Endothelial cell of umbilical vein (primary cell): Measurements from ENCODE around the gene SH3TC1. TPM values are rescaled to one million over a fixed set of nuclear protein-coding genes. Genes with fewer than 3 reads are reported as not detected.

ENCODE experiments used
- BruUV-seq: library from RNA; stranded (reverse); fragments of 400-500 nt; replicated peaks from 2 replicates; lab custom pipeline; 2021; lab: Mats Ljungman, UMichigan
- CTCF ChIA-PET: fragments of 300-600, 350-600 bp; sonication (Branson Sonifier 250); formaldehyde crosslinking; loops from one replicate; lab custom pipeline; 2021; ENCODE audit warnings: antibody characterized with exemption, inconsistent platforms; lab: Charles Lee
- POLR2A ChIA-PET: fragments of 300-600, 350-600 bp; sonication (Branson Sonifier 250); formaldehyde crosslinking; loops from one replicate; lab custom pipeline; 2021; ENCODE audit warnings: antibody characterized with exemption, inconsistent platforms; lab: Charles Lee
- DNase-seq: peaks from one replicate; pipeline ENCODE4 v3.0.0-alpha.2; 2011; ENCODE audit warnings: low read depth, low spot score
- FAIRE-seq: peaks from 2 replicates; lab custom pipeline; 2011; peaks lifted over from hg19 to GRCh38; lab: Jason Lieb, UNC
- H2AFZ ChIP-seq: 2 replicates; pipeline ENCODE4 v1.6.0; 2012; ENCODE audit warnings: low read depth, low read length, control low read depth, inconsistent platforms
- H3K27ac ChIP-seq: 2 replicates; pipeline ENCODE4 v1.5.1; 2011; ENCODE audit warnings: low read depth, mild to moderate bottlenecking, control low read depth, low read length, moderate library complexity; ENCODE audit not compliant: insufficient read depth
- H3K27me3 ChIP-seq, 2 experiments: 2 replicates each; pipeline versions ENCODE4 v1.6.0 to v1.6.1; 2011; ENCODE audit warnings: low read length in 2 of 2, mixed read lengths in 1 of 2; ENCODE audit not compliant: control insufficient read depth in 2 of 2, insufficient read depth in 2 of 2
- H3K36me3 ChIP-seq, 2 experiments: 2 replicates in 1 of 2; 3 replicates in 1 of 2; pipeline ENCODE4 v1.5.1; 2011; ENCODE audit warnings: low read length in 2 of 2, mild to moderate bottlenecking in 1 of 2, moderate library complexity in 1 of 2; ENCODE audit not compliant: control insufficient read depth in 2 of 2, insufficient read depth in 2 of 2; ENCODE audit errors: extremely low read depth in 1 of 2
- H3K4me1 ChIP-seq: 3 replicates; pipeline ENCODE4 v1.5.1; 2011; ENCODE audit warnings: mild to moderate bottlenecking, low read length; ENCODE audit not compliant: control insufficient read depth, insufficient read depth; ENCODE audit errors: extremely low read depth
- H3K4me2 ChIP-seq: 2 replicates; pipeline ENCODE4 v1.6.1; 2011; ENCODE audit warnings: low read length, control low read depth, mixed read lengths; ENCODE audit not compliant: insufficient read depth
- H3K4me3 ChIP-seq, 3 experiments: fragments of 200-600 bp in 1 of 3; sonication (generic), shearing (Covaris generic) in 1 of 3; replicated peaks in 1 of 3; 2 replicates each; pipeline ENCODE4 v1.5.1; 2011 to 2016; ENCODE audit warnings: control low read depth in 3 of 3, low read length in 3 of 3, mild to moderate bottlenecking in 2 of 3, inconsistent platforms in 1 of 3, low read depth in 1 of 3, moderate library complexity in 1 of 3; ENCODE audit not compliant: insufficient read depth in 1 of 3
- H3K79me2 ChIP-seq: 2 replicates; pipeline ENCODE4 v1.6.0; 2012; ENCODE audit warnings: low read length, inconsistent platforms; ENCODE audit not compliant: control insufficient read depth, insufficient read depth
- H3K9ac ChIP-seq: replicated peaks from 2 replicates; pipeline ENCODE3; 2011; ENCODE audit warnings: low read length, control low read depth; ENCODE audit not compliant: insufficient read depth; ENCODE audit errors: extremely low read depth
- H3K9me1 ChIP-seq: replicated peaks from 3 replicates; pipeline ENCODE4 v1.6.0; 2011; ENCODE audit warnings: mild to moderate bottlenecking, low read length; ENCODE audit not compliant: control insufficient read depth, insufficient read depth; ENCODE audit errors: extremely low read depth
- H3K9me3 ChIP-seq: replicated peaks from 2 replicates; pipeline ENCODE4 v1.5.1; 2012; ENCODE audit warnings: low read length, inconsistent platforms; ENCODE audit not compliant: control insufficient read depth, insufficient read depth
- H4K20me1 ChIP-seq: replicated peaks from 2 replicates; pipeline ENCODE3; 2011; ENCODE audit warnings: mild to moderate bottlenecking, low read length; ENCODE audit not compliant: control insufficient read depth, insufficient read depth; ENCODE audit errors: extremely low read depth
- EZH2 ChIP-seq: IDR thresholded peaks from 2 replicates; pipeline ENCODE4 v1.6.1; 2012; ENCODE audit warnings: borderline replicate concordance, low read depth, mild to moderate bottlenecking, moderate library complexity, low read length, inconsistent platforms; ENCODE audit not compliant: severe bottlenecking
- FOS ChIP-seq: IDR thresholded peaks from 2 replicates; pipeline ENCODE4 v1.6.1; 2011; ENCODE audit warnings: mild to moderate bottlenecking, low read length, moderate library complexity, borderline replicate concordance; ENCODE audit not compliant: insufficient read depth
- GATA2 ChIP-seq: IDR thresholded peaks from 2 replicates; pipeline ENCODE4 v1.7.0; 2011; ENCODE audit warnings: low read depth, mild to moderate bottlenecking, moderate library complexity, mixed read lengths, low read length; ENCODE audit not compliant: insufficient read length, insufficient read depth
- MAX ChIP-seq: IDR thresholded peaks from 2 replicates; pipeline ENCODE4 v1.6.1; 2011; ENCODE audit not compliant: insufficient read depth, insufficient read length
- MYC ChIP-seq: IDR thresholded peaks from one replicate; pipeline ENCODE4 v1.6.1; 2011; ENCODE audit warnings: mild to moderate bottlenecking, low read depth, low read length
- POLR2AphosphoS5 ChIP-seq: IDR thresholded peaks from 2 replicates; pipeline ENCODE4 v1.6.1; 2012; ENCODE audit warnings: low read depth, mild to moderate bottlenecking, control low read depth, low read length, moderate library complexity; ENCODE audit not compliant: insufficient read depth
- dilution Hi-C: fragments of 300-500 bp; cut with MboI; formaldehyde crosslinking; loops from one replicate; pipeline ENCODE4 v1.15.0; 2019; ENCODE audit warnings: low sequenced_read_pairs; ENCODE audit not compliant: extremely low pct_ligation_motif_present
- intact Hi-C: fragments of 100-400 bp; cut with micrococcal nuclease; formaldehyde crosslinking; loops from one replicate; pipeline ENCODE4 v1.10.0; 2022
- polyA plus RNA-seq, 4 experiments: library from polyadenylated mRNA; depleted of rRNA in 3 of 4; stranded (reverse) in 3 of 4; unstranded in 1 of 4; fragments of >200 nt; gene quantifications; 2 replicates each; pipeline versions ENCODE4 v1.2.1 to v1.2.3, GENCODE V29; 2011 to 2012; ENCODE audit warnings: missing spikeins in 1 of 4
- total RNA-seq: library from RNA; stranded (reverse); gene quantifications from 2 replicates; pipeline ENCODE4 v1.2.3, GENCODE V29; 2021

Gene SH3TC1
- total and polyA plus RNA-seq, 2 donors (not counting 3 experiments of a cell fraction or from before 2014, with no cell fraction given), result 96.5 to 192 TPM

- peaks cover 28 to 91% of the 10 kb centered on the region in 2 experiments for H3K36me3 ChIP-seq
- FAIRE-seq (no peak), DNase-seq (no peak)
- H3K9ac ChIP-seq, result no peak overlapping the region
- dilution Hi-C loops, result no loop called here
- intact Hi-C loops, result no loop called here
- peaks cover 6% of the 10 kb centered on the region for H3K79me2 ChIP-seq
- H3K4me3 ChIP-seq, result no peak overlapping the region
- no peaks in the 10 kb centered on the region for H3K4me1 ChIP-seq
- no TSS peak for BruUV-seq
- no peaks in the 10 kb centered on the region for H3K9me1 ChIP-seq
- no peak for TF ChIP-seq GATA2
- no peak for TF ChIP-seq MAX
- no peak for TF ChIP-seq MYC
- no peak for TF ChIP-seq POLR2AphosphoS5
- no peak for TF ChIP-seq FOS
- no peak overlapping the region for H3K4me2 ChIP-seq
- no peaks in the 10 kb centered on the region for H4K20me1 ChIP-seq
- no peaks in the 10 kb centered on the region for H3K9me3 ChIP-seq
- H2AFZ ChIP-seq, result no peak overlapping the region
- CTCF ChIA-PET, result interaction anchor here (1.2 kb wide), 1 partner anchor 174 kb away, joined by 4 read pairs; no protein-coding TSS in a partner anchor
- POLR2A ChIA-PET, result interaction anchor here (0.5 kb wide), 1 partner anchor 374 kb away, joined by 3 read pairs; no protein-coding TSS in a partner anchor
- no peaks in the 10 kb centered on the region for H3K27me3 ChIP-seq
- H3K27ac ChIP-seq, result no peak overlapping the region
Observed at GRCh38 chr4:8236920-8237195, 37.8 kb downstream of the SH3TC1 start.

GRCh38 chr4:8237256-8237989 lies 38.3 kb downstream of the SH3TC1 start:
- Histone ChIP-seq H3K9me1 (no peaks in the 10 kb centered on the region), H3K36me3 (peaks cover 26 to 92% of the 10 kb centered on the region in 2 experiments), H2AFZ (no peak overlapping the region), H3K27ac (no peak overlapping the region), H3K4me2 (no peak overlapping the region), H3K4me1 (no peaks in the 10 kb centered on the region), H3K79me2 (peaks cover 6% of the 10 kb centered on the region), H3K9ac (no peak overlapping the region), H3K4me3 (no peak overlapping the region), H3K9me3 (no peaks in the 10 kb centered on the region), H3K27me3 (no peaks in the 10 kb centered on the region), H4K20me1 (no peaks in the 10 kb centered on the region)
- ChIA-PET POLR2A (no interaction called here), CTCF (interaction anchor here (1.2 to 1.9 kb wide), 2 partner anchors 29 to 61 kb away, joined by 6 to 8 read pairs; no protein-coding TSS in a partner anchor)
- DNase-seq (no peak), FAIRE-seq (no peak)
- no TSS peak for BruUV-seq
- peak; percentile 11 for TF ChIP-seq POLR2AphosphoS5
- no peak for TF ChIP-seq EZH2
- intact Hi-C loops, result no loop called here
- dilution Hi-C loops, result no loop called here
